Activated B cell treated with CpG ODN at 0.5 μM for 24 hours (primary cell): ENCODE measurements around the gene ATP11B. TPM values are rescaled to one million over a fixed set of nuclear protein-coding genes. Genes with fewer than 3 reads are reported as not detected.

Experiments
- ATAC-seq: fragments of 200-7000 bp; cut with Tn5 transposase; one replicate; pipeline ENCODE4 v1.10.0; 2021; ENCODE audit warnings: low read depth, mild to moderate bottlenecking, moderate library complexity
- CTCF ChIA-PET: fragments of 350-600 bp; sonication (Branson Sonifier 250); formaldehyde crosslinking; loops from one replicate; lab custom pipeline; 2021; ENCODE audit warnings: antibody characterized with exemption; lab: Charles Lee
- POLR2A ChIA-PET: fragments of 350-600 bp; sonication (Branson Sonifier 250); formaldehyde crosslinking; loops from one replicate; lab custom pipeline; 2021; ENCODE audit warnings: antibody characterized with exemption; lab: Charles Lee
- DNase-seq: peaks from one replicate; pipeline ENCODE4 v3.0.0; 2022
- H3K27ac Mint-ChIP-seq: one replicate; pipeline ENCODE4 v1.8.0; 2020; ENCODE audit warnings: mixed read lengths
- H3K27me3 Mint-ChIP-seq: one replicate; pipeline ENCODE4 v1.8.0; 2021; ENCODE audit warnings: mixed read lengths
- H3K36me3 Mint-ChIP-seq: one replicate; pipeline ENCODE4 v1.8.0; 2021; ENCODE audit warnings: low read depth, mixed read lengths
- H3K4me1 Mint-ChIP-seq: one replicate; pipeline ENCODE4 v1.8.0; 2021; ENCODE audit warnings: mixed read lengths
- H3K4me3 Mint-ChIP-seq: one replicate; pipeline ENCODE4 v1.8.0; 2020; ENCODE audit warnings: mild to moderate bottlenecking, mixed read lengths
- H3K9me3 Mint-ChIP-seq: one replicate; pipeline ENCODE4 v1.8.0; 2020; ENCODE audit warnings: mixed read lengths
- intact Hi-C: fragments of 100-400 bp; cut with micrococcal nuclease; formaldehyde crosslinking; loops from one replicate; pipeline ENCODE4 v1.15.1; 2024
- total RNA-seq: library from RNA; stranded (reverse); gene quantifications from 2 replicates; pipeline ENCODE4 v1.2.3, GENCODE V29; 2022
- TF ChIP-seq, protein P1 (sequence below): fragments of 200-600 bp; IDR thresholded peaks from one replicate; pipeline ENCODE4 v1.8.0; 2022; ENCODE audit warnings: antibody characterized with exemption, mild to moderate bottlenecking

ATP11B gene
- total RNA-seq, 1 donor from 2014 or later: 93.3 TPM

DNA sequence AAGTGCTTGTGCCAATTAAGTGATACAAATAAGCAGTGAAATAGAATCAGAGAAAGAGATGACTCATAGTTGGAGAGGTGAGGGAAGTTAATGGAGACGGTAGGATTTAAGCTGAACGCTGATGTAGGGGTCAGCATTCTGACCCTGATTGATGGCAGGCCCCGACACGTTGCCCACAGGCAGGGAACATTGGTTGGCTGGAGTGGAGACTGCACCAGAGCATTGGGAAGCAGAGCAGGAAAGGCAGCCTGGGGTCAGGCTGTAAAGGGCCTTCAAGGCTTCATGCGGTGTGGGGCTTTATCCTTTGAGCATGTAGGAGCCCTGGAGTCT is 118.4 kb downstream of the ATP11B start:
- POLR2A ChIA-PET: interaction anchor here (0.6 to 0.7 kb wide), 2 partner anchors 21 to 202 kb away, joined by 3 to 4 read pairs; no protein-coding TSS in a partner anchor
- H3K27ac Mint-ChIP-seq: no peak overlapping the region
- CTCF ChIA-PET: no interaction called here
- no peak for DNase-seq
- no peaks in the 10 kb centered on the region for H3K27me3 Mint-ChIP-seq
- TF ChIP-seq, protein P1, sequence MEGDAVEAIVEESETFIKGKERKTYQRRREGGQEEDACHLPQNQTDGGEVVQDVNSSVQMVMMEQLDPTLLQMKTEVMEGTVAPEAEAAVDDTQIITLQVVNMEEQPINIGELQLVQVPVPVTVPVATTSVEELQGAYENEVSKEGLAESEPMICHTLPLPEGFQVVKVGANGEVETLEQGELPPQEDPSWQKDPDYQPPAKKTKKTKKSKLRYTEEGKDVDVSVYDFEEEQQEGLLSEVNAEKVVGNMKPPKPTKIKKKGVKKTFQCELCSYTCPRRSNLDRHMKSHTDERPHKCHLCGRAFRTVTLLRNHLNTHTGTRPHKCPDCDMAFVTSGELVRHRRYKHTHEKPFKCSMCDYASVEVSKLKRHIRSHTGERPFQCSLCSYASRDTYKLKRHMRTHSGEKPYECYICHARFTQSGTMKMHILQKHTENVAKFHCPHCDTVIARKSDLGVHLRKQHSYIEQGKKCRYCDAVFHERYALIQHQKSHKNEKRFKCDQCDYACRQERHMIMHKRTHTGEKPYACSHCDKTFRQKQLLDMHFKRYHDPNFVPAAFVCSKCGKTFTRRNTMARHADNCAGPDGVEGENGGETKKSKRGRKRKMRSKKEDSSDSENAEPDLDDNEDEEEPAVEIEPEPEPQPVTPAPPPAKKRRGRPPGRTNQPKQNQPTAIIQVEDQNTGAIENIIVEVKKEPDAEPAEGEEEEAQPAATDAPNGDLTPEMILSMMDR: no peak
- no peaks in the 10 kb centered on the region for H3K9me3 Mint-ChIP-seq
- peaks cover 57% of the 10 kb centered on the region for H3K36me3 Mint-ChIP-seq
- peaks cover 4% of the 10 kb centered on the region for H3K4me1 Mint-ChIP-seq
- no peak for ATAC-seq
- intact Hi-C loops: no loop called here
- no peak overlapping the region for H3K4me3 Mint-ChIP-seq

DNA sequence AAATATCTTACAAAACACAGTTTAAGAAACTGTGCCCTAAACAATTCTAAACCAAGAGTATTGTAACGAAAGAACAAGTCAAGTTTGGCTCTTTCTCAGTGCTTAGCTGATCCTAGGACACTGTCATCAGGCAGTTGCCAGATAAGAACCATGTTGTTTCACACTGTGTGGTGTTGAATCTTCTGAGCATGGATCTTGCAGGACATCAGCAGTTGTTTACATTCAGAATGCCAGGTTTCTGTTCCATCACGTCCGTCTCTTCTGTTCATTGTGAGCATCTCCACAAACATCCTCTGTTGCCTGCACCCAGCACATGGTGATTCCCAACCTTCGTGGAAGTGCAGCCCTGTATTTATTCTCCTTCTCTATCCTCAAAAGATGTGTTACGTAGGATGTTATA is 119.2 kb downstream of the ATP11B start:
- DNase-seq: no peak
- POLR2A ChIA-PET: interaction anchor here (0.6 kb wide), 1 partner anchor 201 kb away, joined by 3 read pairs; no protein-coding TSS in a partner anchor

GRCh38 chr3:182913889-182914288 is 120.6 kb downstream of the ATP11B start:
- POLR2A ChIA-PET: no interaction called here
- TF ChIP-seq, protein P1: no peak
- H3K27me3 Mint-ChIP-seq: no peaks in the 10 kb centered on the region
- H3K9me3 Mint-ChIP-seq: no peaks in the 10 kb centered on the region
- ATAC-seq (no peak), DNase-seq (no peak)
- CTCF ChIA-PET: no interaction called here
- H3K4me3 Mint-ChIP-seq: no peak overlapping the region
- intact Hi-C loops: no loop called here
- H3K4me1 Mint-ChIP-seq: peaks cover 4% of the 10 kb centered on the region
- no peak overlapping the region for H3K27ac Mint-ChIP-seq
- H3K36me3 Mint-ChIP-seq: peaks cover 58% of the 10 kb centered on the region

More for the DNA sequence above, 119.2 kb downstream of the ATP11B start:
- Mint-ChIP-seq H3K27me3 (no peaks in the 10 kb centered on the region), H3K36me3 (peaks cover 64% of the 10 kb centered on the region), H3K4me3 (no peak overlapping the region), H3K9me3 (no peaks in the 10 kb centered on the region), H3K27ac (no peak overlapping the region), H3K4me1 (peaks cover 4% of the 10 kb centered on the region)
- ATAC-seq: no peak
- CTCF ChIA-PET: interaction anchor here (1.2 kb wide), 1 partner anchor 9 kb away, joined by 3 read pairs; no protein-coding TSS in a partner anchor
- TF ChIP-seq, protein P1: no peak
- intact Hi-C loops: no loop called here

DNA sequence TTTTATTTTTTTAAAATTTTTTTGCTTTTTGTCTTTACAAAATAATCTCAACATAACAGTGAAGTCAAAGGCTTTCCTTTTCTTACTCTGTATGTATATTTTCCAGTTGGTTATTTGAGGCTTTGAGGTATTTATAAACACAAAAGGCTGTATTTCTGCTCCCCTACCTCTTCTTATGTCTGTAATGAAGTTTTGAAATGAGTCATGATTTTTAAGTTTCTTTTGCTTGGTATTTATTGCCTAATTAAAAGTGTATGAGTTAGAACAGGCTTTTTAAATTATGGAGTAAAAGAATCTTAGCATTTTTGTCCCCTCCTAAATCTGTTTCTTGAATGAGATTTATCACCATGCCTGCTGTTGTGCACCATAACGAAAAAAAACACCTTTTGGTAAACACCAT is 121.0 kb downstream of the ATP11B start:
- H3K27ac Mint-ChIP-seq: no peak overlapping the region
- peaks cover 58% of the 10 kb centered on the region for H3K36me3 Mint-ChIP-seq
- ChIA-PET CTCF (no interaction called here), POLR2A (no interaction called here)
- intact Hi-C loops: no loop called here
- no peaks in the 10 kb centered on the region for H3K9me3 Mint-ChIP-seq
- H3K4me3 Mint-ChIP-seq: no peak overlapping the region
- no peaks in the 10 kb centered on the region for H3K27me3 Mint-ChIP-seq
- DNase-seq (no peak), ATAC-seq (no peak)
- peaks cover 4% of the 10 kb centered on the region for H3K4me1 Mint-ChIP-seq
- TF ChIP-seq, protein P1: no peak

DNA sequence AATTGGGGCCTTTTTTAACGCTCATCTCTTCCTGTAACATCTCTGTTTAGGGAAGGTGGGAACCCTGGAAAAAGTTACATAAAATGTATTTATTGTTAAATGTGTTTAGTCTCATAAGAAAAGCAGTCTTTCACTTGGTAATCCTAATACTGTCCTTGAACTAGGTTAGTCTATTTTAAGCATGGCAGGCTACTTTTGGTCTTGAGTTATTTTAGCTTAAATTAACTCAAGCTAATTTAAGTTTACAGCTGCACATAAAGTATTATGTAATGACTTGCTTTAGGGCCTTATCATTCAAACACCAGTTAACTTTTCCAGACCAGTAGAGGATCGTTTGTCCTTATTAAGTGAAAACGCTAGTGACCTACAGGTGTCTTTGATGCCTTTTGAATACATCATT is 123.8 kb downstream of the ATP11B start:
- no peak overlapping the region for H3K27ac Mint-ChIP-seq
- H3K4me3 Mint-ChIP-seq: no peak overlapping the region
- DNase-seq: no peak
- intact Hi-C loops: no loop called here
- no peaks in the 10 kb centered on the region for H3K9me3 Mint-ChIP-seq
- no peak for ATAC-seq
- ChIA-PET POLR2A (no interaction called here), CTCF (interaction anchor here (0.7 to 1.0 kb wide), 3 partner anchors 32 to 232 kb away, joined by 3 read pairs; no protein-coding TSS in a partner anchor)
- no peaks in the 10 kb centered on the region for H3K27me3 Mint-ChIP-seq
- TF ChIP-seq, protein P1: no peak
- H3K4me1 Mint-ChIP-seq: peaks cover 4% of the 10 kb centered on the region
- peaks cover 51% of the 10 kb centered on the region for H3K36me3 Mint-ChIP-seq
